NCI-H2029 treated with DMSO at 0.1 percent for 48 hours (cell line): ENCODE measurements around the gene ITGA2B.
"Not testable (repeated sequence)": the region's sequence is repeated elsewhere in the genome, so short reads cannot be mapped to it uniquely, and the experiment has no call there.

Source experiments
- DNase-seq: peaks from one replicate; lab custom pipeline; 2025; lab: John Stamatoyannopoulos, UW

Gene ITGA2B

GRCh38 chr17:44329516-44329915, 59.9 kb downstream of the ITGA2B start:
- not testable (repeated sequence) for DNase-seq

GRCh38 chr17:44327715-44328449, 61.6 kb downstream of the ITGA2B start:
- no peak for DNase-seq

- peak; percentile 58 for DNase-seq
Measured at GRCh38 chr17:44326861-44327444, 62.5 kb downstream of the ITGA2B start.

- DNase-seq = peak; percentile 55
Measured at GRCh38 chr17:44324571-44325275, 64.7 kb downstream of the ITGA2B start, which contains the start of gene SLC25A39. TSS of gene SLC25A39 (minus strand) at chr17:44324823. CDS start at chr17:44323562, 1,261 bp downstream.

- no peak for DNase-seq
Measured at GRCh38 chr17:44324092-44324570, 65.3 kb downstream of the ITGA2B start.

GRCh38 chr17:44323359-44324091, 65.9 kb downstream of the ITGA2B start:
- no peak for DNase-seq

GRCh38 chr17:44322236-44322895, 67.1 kb downstream of the ITGA2B start:
- no peak for DNase-seq
